SU-DHL-6 (cell line): ENCODE data around the gene RTRAF.

Experiments
- H2AFZ ChIP-seq: fragments of 200-600 bp; sonication (generic); 2 replicates; pipeline ENCODE4 v1.6.1; 2014; ENCODE audit warnings: low read depth, mild to moderate bottlenecking, moderate library complexity, mixed read lengths, antibody characterized with exemption, low read length; ENCODE audit not compliant: severe bottlenecking
- H3F3A ChIP-seq: fragments of 200-600 bp; shearing (Covaris generic); 2 replicates; pipeline ENCODE4 v1.6.0; 2016; ENCODE audit warnings: antibody characterized with exemption, mild to moderate bottlenecking; ENCODE audit not compliant: insufficient read depth
- H3K27ac ChIP-seq: fragments of 200-600 bp; sonication (generic); 2 replicates; pipeline ENCODE4 v1.5.1; 2016; ENCODE audit warnings: low read depth, mild to moderate bottlenecking, low read length, moderate library complexity, mixed read lengths
- H3K27me3 ChIP-seq: fragments of 200-600 bp; sonication (generic), shearing (Covaris generic); 2 replicates; pipeline ENCODE4 v1.6.0; 2014; ENCODE audit warnings: mild to moderate bottlenecking, low read length
- H3K36me3 ChIP-seq: fragments of 200-600 bp; sonication (generic); 2 replicates; pipeline ENCODE4 v1.6.1; 2014; ENCODE audit warnings: mild to moderate bottlenecking, low read length, mixed read lengths
- H3K4me2 ChIP-seq: fragments of 300-600, 200-600 bp; shearing (Covaris generic), sonication (generic); 2 replicates; pipeline ENCODE4 v1.6.0; 2014; ENCODE audit warnings: low read length, low read depth, mild to moderate bottlenecking; ENCODE audit not compliant: poor library complexity, severe bottlenecking
- H3K4me3 ChIP-seq: fragments of 200-600 bp; sonication (generic); 2 replicates; pipeline ENCODE4 v1.5.1; 2014; ENCODE audit warnings: antibody characterized with exemption, low read length, mild to moderate bottlenecking, mixed read lengths; ENCODE audit not compliant: insufficient read depth, poor library complexity, severe bottlenecking
- H3K79me2 ChIP-seq: fragments of 200-600 bp; sonication (generic); 2 replicates; pipeline ENCODE4 v1.6.1; 2014; ENCODE audit warnings: mild to moderate bottlenecking, low read length, moderate library complexity; ENCODE audit not compliant: insufficient read depth
- H3K9ac ChIP-seq: fragments of 200-600 bp; sonication (generic); 2 replicates; pipeline ENCODE4 v1.7.0; 2014; ENCODE audit warnings: mild to moderate bottlenecking, low read length
- H3K9me2 ChIP-seq: fragments of 200-600 bp; sonication (generic); replicated peaks from 2 replicates; pipeline ENCODE4 v1.6.1; 2014; ENCODE audit warnings: low read length; ENCODE audit not compliant: insufficient read depth
- H3K9me3 ChIP-seq: fragments of 200-600 bp; sonication (generic); 2 replicates; pipeline ENCODE4 v1.6.1; 2014; ENCODE audit warnings: low read length, mixed read lengths; ENCODE audit not compliant: insufficient read depth
- H4K20me1 ChIP-seq: fragments of 200-600 bp; sonication (generic); 2 replicates; pipeline ENCODE4 v1.6.1; 2014; ENCODE audit warnings: low read depth, mild to moderate bottlenecking, antibody characterized with exemption, low read length, moderate library complexity, mixed read lengths
- CTCF ChIP-seq: fragments of 200-600 bp; sonication (generic); IDR thresholded peaks from one replicate; pipeline ENCODE4 v1.5.1; 2017; ENCODE audit warnings: antibody characterized with exemption, mild to moderate bottlenecking, low read length, moderate library complexity; ENCODE audit not compliant: insufficient read depth, poor library complexity, severe bottlenecking
- EZH2phosphoT487 ChIP-seq: fragments of 200-600 bp; sonication (generic), shearing (Covaris generic); conservative IDR thresholded peaks from 2 replicates; pipeline ENCODE4 v1.6.1; 2018; ENCODE audit warnings: mild to moderate bottlenecking, antibody characterized with exemption, low read length, moderate library complexity, mixed read lengths

The RTRAF gene

GRCh38 chr14:52031781-52032180 lies 42.4 kb downstream of the RTRAF start:
- TF ChIP-seq EZH2phosphoT487 = no peak
- TF ChIP-seq CTCF = no peak
- Histone ChIP-seq H3K9me2 (no peaks in the 10 kb centered on the region), H3F3A (no peaks in the 10 kb centered on the region), H3K4me3 (no peak overlapping the region), H4K20me1 (no peaks in the 10 kb centered on the region), H3K36me3 (no peaks in the 10 kb centered on the region), H3K79me2 (no peaks in the 10 kb centered on the region), H3K9me3 (0 out of 2 replicates have a peak, but pooled peaks cover 4% of the 10 kb centered on the region), H3K4me2 (no peak overlapping the region), H2AFZ (no peak overlapping the region), H3K27me3 (no peaks in the 10 kb centered on the region), H3K9ac (no peak overlapping the region), H3K27ac (no peak overlapping the region)

GRCh38 chr14:52032204-52032801 lies 43.0 kb downstream of the RTRAF start:
- H3K9ac ChIP-seq = no peak overlapping the region
- H4K20me1 ChIP-seq = no peaks in the 10 kb centered on the region
- H3K79me2 ChIP-seq = no peaks in the 10 kb centered on the region
- H3K27me3 ChIP-seq = no peaks in the 10 kb centered on the region
- TF ChIP-seq EZH2phosphoT487 = no peak
- TF ChIP-seq CTCF = no peak
- H2AFZ ChIP-seq = no peak overlapping the region
- H3F3A ChIP-seq = no peaks in the 10 kb centered on the region
- H3K36me3 ChIP-seq = no peaks in the 10 kb centered on the region
- no peak overlapping the region for H3K4me2 ChIP-seq
- no peak overlapping the region for H3K27ac ChIP-seq
- H3K4me3 ChIP-seq = no peak overlapping the region
- no peaks in the 10 kb centered on the region for H3K9me2 ChIP-seq
- 0 out of 2 replicates have a peak, but pooled peaks cover 5% of the 10 kb centered on the region for H3K9me3 ChIP-seq

GRCh38 chr14:52033101-52033642 lies 43.8 kb downstream of the RTRAF start:
- no peaks in the 10 kb centered on the region for H3F3A ChIP-seq
- H3K79me2 ChIP-seq = no peaks in the 10 kb centered on the region
- no peak for TF ChIP-seq EZH2phosphoT487
- TF ChIP-seq CTCF = no peak
- no peaks in the 10 kb centered on the region for H4K20me1 ChIP-seq
- no peak overlapping the region for H3K4me3 ChIP-seq
- no peak overlapping the region for H3K9ac ChIP-seq
- H3K27me3 ChIP-seq = no peaks in the 10 kb centered on the region
- H3K9me2 ChIP-seq = no peaks in the 10 kb centered on the region
- H3K9me3 ChIP-seq = 0 out of 2 replicates have a peak, but pooled peaks cover 5% of the 10 kb centered on the region
- H3K4me2 ChIP-seq = no peak overlapping the region
- no peak overlapping the region for H2AFZ ChIP-seq
- no peak overlapping the region for H3K27ac ChIP-seq
- no peaks in the 10 kb centered on the region for H3K36me3 ChIP-seq
